IMR-90 (cell line): ENCODE measurements around the gene PITRM1. TPM values are rescaled to one million over a fixed set of nuclear protein-coding genes. Genes with fewer than 3 reads are reported as not detected.

Experiments used
- ATAC-seq: fragments of 200-7000 bp; cut with Tn5 transposase; 2 replicates; pipeline ENCODE4 v1.9.1; 2020; ENCODE audit warnings: low read depth, mild to moderate bottlenecking, moderate library complexity
- BruUV-seq: library from RNA; stranded (reverse); fragments of 400-500 nt; replicated peaks from 2 replicates; lab custom pipeline; 2021; lab: Mats Ljungman, UMichigan
- CTCF ChIA-PET: fragments of 300-600 bp; formaldehyde crosslinking; extraction: SDS; loops from one replicate; lab custom pipeline; 2021; ENCODE audit warnings: antibody characterized with exemption; lab: Yijun Ruan, JAX
- POLR2A ChIA-PET: fragments of 300-600 bp; sonication (Branson Sonifier 250); formaldehyde crosslinking; loops from one replicate; lab custom pipeline; 2022; ENCODE audit warnings: antibody characterized with exemption; ENCODE audit not compliant: unreplicated experiment; lab: Charles Lee
- DNase-seq: peaks from one replicate; pipeline ENCODE4 v3.0.0; 2013
- H2AFZ ChIP-seq: replicated peaks from 2 replicates; pipeline ENCODE3; 2013; ENCODE audit warnings: low read length, mild to moderate bottlenecking; ENCODE audit not compliant: poor library complexity
- H2AK5ac ChIP-seq: 2 replicates; pipeline ENCODE4 v1.6.1; 2013; ENCODE audit warnings: low read depth, low read length, inconsistent platforms
- H2AK9ac ChIP-seq: replicated peaks from 2 replicates; pipeline ENCODE3; 2013; ENCODE audit warnings: mild to moderate bottlenecking, low read depth, low read length, moderate library complexity; ENCODE audit not compliant: poor library complexity
- H2BK120ac ChIP-seq: 2 replicates; pipeline ENCODE4 v1.6.1; 2013; ENCODE audit warnings: low read depth, low read length, inconsistent platforms
- H2BK15ac ChIP-seq: 3 replicates; pipeline ENCODE4 v1.6.1; 2013; ENCODE audit warnings: low read depth, low read length, inconsistent platforms
- H2BK20ac ChIP-seq: 2 replicates; pipeline ENCODE4 v1.6.1; 2013; ENCODE audit warnings: low read depth, mild to moderate bottlenecking, inconsistent platforms, low read length, moderate library complexity
- H2BK5ac ChIP-seq: 2 replicates; pipeline ENCODE4 v1.6.1; 2013; ENCODE audit warnings: mild to moderate bottlenecking, low read depth, low read length, inconsistent platforms; ENCODE audit not compliant: poor library complexity, severe bottlenecking
- H3K14ac ChIP-seq: replicated peaks from 2 replicates; pipeline ENCODE4 v1.6.1; 2013; ENCODE audit warnings: low read depth, low read length, inconsistent platforms
- H3K18ac ChIP-seq: 2 replicates; pipeline ENCODE4 v1.6.1; 2013; ENCODE audit warnings: low read depth, low read length, control low read depth
- H3K23ac ChIP-seq: 2 replicates; pipeline ENCODE4 v1.6.1; 2013; ENCODE audit warnings: low read depth, low read length, inconsistent platforms
- H3K27ac ChIP-seq: 2 replicates; pipeline ENCODE4 v1.5.1; 2013; ENCODE audit warnings: mild to moderate bottlenecking, control low read depth, low read length; ENCODE audit not compliant: insufficient read depth
- H3K27me3 ChIP-seq: 2 replicates; pipeline ENCODE4 v1.6.1; 2013; ENCODE audit warnings: low read length; ENCODE audit not compliant: control insufficient read depth, insufficient read depth
- H3K36me3 ChIP-seq: 2 replicates; pipeline ENCODE4 v1.6.1; 2013; ENCODE audit warnings: low read length, mixed read lengths; ENCODE audit not compliant: control insufficient read depth, insufficient read depth
- H3K4ac ChIP-seq: 2 replicates; pipeline ENCODE4 v1.6.1; 2013; ENCODE audit warnings: low read depth, low read length, inconsistent platforms
- H3K4me1 ChIP-seq: 2 replicates; pipeline ENCODE4 v1.6.1; 2013; ENCODE audit warnings: low read length, mixed read lengths; ENCODE audit not compliant: control insufficient read depth, insufficient read depth
- H3K4me2 ChIP-seq: 2 replicates; pipeline ENCODE4 v1.6.1; 2013; ENCODE audit warnings: low read depth, mild to moderate bottlenecking, control low read depth, low read length, moderate library complexity
- H3K4me3 ChIP-seq: 2 replicates; pipeline ENCODE4 v1.5.1; 2013; ENCODE audit warnings: low read depth, mild to moderate bottlenecking, control low read depth, low read length, moderate library complexity; ENCODE audit not compliant: insufficient read depth
- H3K56ac ChIP-seq: 2 replicates; pipeline ENCODE4 v1.6.1; 2013; ENCODE audit warnings: low read length, inconsistent platforms; ENCODE audit not compliant: insufficient read depth; ENCODE audit errors: extremely low read depth
- H3K79me1 ChIP-seq, 2 experiments: 2 replicates each; pipeline ENCODE4 v1.6.1; 2013; ENCODE audit warnings: low read length in 2 of 2, inconsistent platforms in 1 of 2, low read depth in 1 of 2
- H3K9ac ChIP-seq: 2 replicates; pipeline ENCODE4 v1.6.1; 2013; ENCODE audit warnings: low read depth, low read length, control low read depth
- H3K9me1 ChIP-seq: 2 replicates; pipeline ENCODE4 v1.6.1; 2013; ENCODE audit warnings: low read length, inconsistent platforms; ENCODE audit not compliant: insufficient read depth
- H3K9me3 ChIP-seq: 2 replicates; pipeline ENCODE4 v1.6.1; 2013; ENCODE audit warnings: low read length; ENCODE audit not compliant: control insufficient read depth, insufficient read depth
- H4K20me1 ChIP-seq: 2 replicates; pipeline ENCODE4 v1.6.1; 2013; ENCODE audit warnings: low read length, inconsistent platforms; ENCODE audit not compliant: insufficient read depth
- H4K5ac ChIP-seq: 2 replicates; pipeline ENCODE4 v1.6.1; 2013; ENCODE audit warnings: mild to moderate bottlenecking, low read depth, low read length, control low read depth
- H4K8ac ChIP-seq, 2 experiments: 2 replicates each; pipeline ENCODE4 v1.6.1; 2013; ENCODE audit warnings: low read depth in 2 of 2, low read length in 2 of 2, control low read depth in 1 of 2, inconsistent platforms in 1 of 2
- H4K91ac ChIP-seq: 2 replicates; pipeline ENCODE4 v1.6.1; 2013; ENCODE audit warnings: low read depth, low read length, inconsistent platforms; ENCODE audit not compliant: insufficient read depth
- FOS ChIP-seq: fragments of 150-350 bp; IDR thresholded peaks from 2 replicates; pipeline ENCODE4 v1.6.1; 2016; ENCODE audit warnings: low read depth, low read length
- RFX5 ChIP-seq: IDR thresholded peaks from 2 replicates; pipeline ENCODE4 v1.8.0; 2012; ENCODE audit warnings: low read depth, mild to moderate bottlenecking, low read length, moderate library complexity
- WGBS, 2 experiments: methylation state at CpG; one replicate each; pipeline versions ENCODE4 v1.1.5 to v1.1.7; 2013; ENCODE audit warnings: missing lambda C conversion rate in 2 of 2; ENCODE audit not compliant: insufficient read length in 1 of 2; ENCODE audit errors: extremely low coverage in 2 of 2; 5-methylcytosine and 5-hydroxymethylcytosine counted together
- dilution Hi-C: fragments of 300-500 bp; cut with HindIII; formaldehyde crosslinking; loops from one replicate; pipeline ENCODE4 v1.14.3; 2018; ENCODE audit warnings: low sequenced_read_pairs; ENCODE audit not compliant: unreplicated experiment
- in situ Hi-C: fragments of 300-500 bp; cut with MboI; formaldehyde crosslinking; loops from 3 replicates; pipeline ENCODE4 v1.14.3; 2019; ENCODE audit warnings: low sequenced_read_pairs, inconsistent platforms, mixed read lengths
- intact Hi-C: fragments of 100-400 bp; cut with micrococcal nuclease; formaldehyde crosslinking; loops from 2 replicates; pipeline ENCODE4 v1.10.0; 2022
- polyA plus RNA-seq, 3 experiments: library from polyadenylated mRNA; depleted of rRNA; stranded (reverse); fragments of >200 nt; gene quantifications; 2 replicates each; pipeline ENCODE4 v1.2.3, GENCODE V29; 2012; ENCODE audit warnings: low replicate concordance in 1 of 3
- total RNA-seq: library from RNA; depleted of rRNA; stranded (reverse); fragments of >200 nt; gene quantifications from 2 replicates; pipeline ENCODE4 v1.2.3, GENCODE V29; 2012
- TF ChIP-seq, protein P1 (sequence below): fragments of 150-350 bp; IDR thresholded peaks from 2 replicates; pipeline ENCODE4 v1.6.1; 2017; ENCODE audit warnings: mild to moderate bottlenecking, antibody characterized with exemption, low read length, low read depth

PITRM1 gene
- total and polyA plus RNA-seq, 2 of the 4 experiments (the other 2 are of a cell fraction), result 97.1 to 124 TPM

GRCh38 chr10:3213758-3214515 lies 41.4 kb upstream of the PITRM1 start (continued):
- TF ChIP-seq, protein P1, sequence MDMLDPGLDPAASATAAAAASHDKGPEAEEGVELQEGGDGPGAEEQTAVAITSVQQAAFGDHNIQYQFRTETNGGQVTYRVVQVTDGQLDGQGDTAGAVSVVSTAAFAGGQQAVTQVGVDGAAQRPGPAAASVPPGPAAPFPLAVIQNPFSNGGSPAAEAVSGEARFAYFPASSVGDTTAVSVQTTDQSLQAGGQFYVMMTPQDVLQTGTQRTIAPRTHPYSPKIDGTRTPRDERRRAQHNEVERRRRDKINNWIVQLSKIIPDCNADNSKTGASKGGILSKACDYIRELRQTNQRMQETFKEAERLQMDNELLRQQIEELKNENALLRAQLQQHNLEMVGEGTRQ, result no peak

GRCh38 chr10:3213208-3213607 lies 40.6 kb upstream of the PITRM1 start:
- H3K4ac ChIP-seq, result no peak overlapping the region
- H4K5ac ChIP-seq, result no peak overlapping the region
- no peak overlapping the region for H2BK5ac ChIP-seq
- H3K18ac ChIP-seq, result no peak overlapping the region
- H3K4me3 ChIP-seq, result no peak overlapping the region
- BruUV-seq, result no TSS peak
- dilution Hi-C loops (no loop called here), intact Hi-C loops (no loop called here), in situ Hi-C loops (loop anchor here (25.0 kb wide), 1 partner anchor 1299 kb away; no protein-coding TSS in a partner anchor)
- no peak overlapping the region for H2BK20ac ChIP-seq
- CTCF ChIA-PET, result no interaction called here
- H3K4me1 ChIP-seq, result no peaks in the 10 kb centered on the region
- no peaks in the 10 kb centered on the region for H3K9me3 ChIP-seq
- no peaks in the 10 kb centered on the region for H3K79me1 ChIP-seq
- H3K4me2 ChIP-seq, result no peak overlapping the region
- H4K8ac ChIP-seq, result no peak overlapping the region
- no peak overlapping the region for H2BK15ac ChIP-seq
- POLR2A ChIA-PET, result no interaction called here
- no peaks in the 10 kb centered on the region for H4K20me1 ChIP-seq
- no peak overlapping the region for H2AFZ ChIP-seq
- H3K9ac ChIP-seq, result no peak overlapping the region
- no peak overlapping the region for H4K91ac ChIP-seq
- H2AK5ac ChIP-seq, result no peak overlapping the region
- H3K56ac ChIP-seq, result no peak overlapping the region
- no peak overlapping the region for H2AK9ac ChIP-seq
- no peaks in the 10 kb centered on the region; the same call in 1 of the 2 replicates for H3K9me1 ChIP-seq
- no CpG with 5 or more reads among the region's 10 CpGs for WGBS, 2 experiments
- DNase-seq (peak; percentile 4), ATAC-seq (no peak)
- no peak overlapping the region for H2BK120ac ChIP-seq
- no peak overlapping the region for H3K14ac ChIP-seq
- no peak for TF ChIP-seq FOS
- no peak for TF ChIP-seq RFX5
- no peaks in the 10 kb centered on the region for H3K36me3 ChIP-seq
- H3K23ac ChIP-seq, result no peak overlapping the region
- peaks cover 5% of the 10 kb centered on the region; the same call in 1 of the 2 replicates for H3K27me3 ChIP-seq
- no peak overlapping the region for H3K27ac ChIP-seq
